Left lung (tissue), 10 donors: Measurements from ENCODE around the gene ZSCAN12. TPM values are rescaled to one million over a fixed set of nuclear protein-coding genes. Genes with fewer than 3 reads are reported as not detected.

ENCODE experiments used
- ATAC-seq: fragments of 200-7000 bp; cut with Tn5 transposase; one replicate; pipeline ENCODE4 v1.9.1; 2020; ENCODE audit warnings: moderate library complexity
- DNase-seq, 4 donors: peaks; one replicate each; pipeline ENCODE4 v3.0.0-alpha.2; 2013 to 2020
- H3K27ac ChIP-seq, 2 donors: fragments of 200-600 bp; sonication (generic) in 1 of 2; one replicate each; pipeline versions ENCODE4 v1.5.0 to v1.8.0; 2020 to 2021
- H3K27me3 ChIP-seq, 2 donors: fragments of 200-600 bp; sonication (generic) in 1 of 2; one replicate each; pipeline versions ENCODE4 v1.5.0 to v1.8.0; 2020 to 2021
- H3K36me3 ChIP-seq, 2 donors: fragments of 200-600 bp; sonication (generic) in 1 of 2; one replicate each; pipeline versions ENCODE4 v1.5.0 to v1.8.0; 2020 to 2021
- H3K4me1 ChIP-seq, 2 donors: fragments of 200-600 bp; one replicate each; pipeline ENCODE4 v1.8.0; 2021
- H3K4me3 ChIP-seq, 2 donors: fragments of 200-600 bp; sonication (generic) in 1 of 2; one replicate each; pipeline versions ENCODE4 v1.5.0 to v1.8.0; 2020 to 2021; ENCODE audit warnings: mild to moderate bottlenecking in 1 of 2
- H3K9me3 ChIP-seq, 2 donors: fragments of 200-600 bp; sonication (generic) in 1 of 2; one replicate each; pipeline versions ENCODE4 v1.5.0 to v1.8.0; 2020 to 2021
- CTCF ChIP-seq, 2 donors: fragments of 200-600 bp; sonication (generic) in 1 of 2; IDR thresholded peaks; one replicate each; pipeline versions ENCODE4 v1.5.0 to v1.8.0; 2021; ENCODE audit warnings: antibody characterized with exemption in 2 of 2
- intact Hi-C, 2 donors: fragments of 100-400 bp; cut with DNase I; formaldehyde crosslinking; loops; one replicate each; pipeline versions ENCODE4 v1.11.2 to v1.14.2; 2022
- polyA plus RNA-seq, 6 donors: library from polyadenylated mRNA; unstranded; fragments of 120-200 nt; gene quantifications; one replicate each; pipeline ENCODE4 v1.2.1, GENCODE V29; 2013; ENCODE audit not compliant: insufficient read length in 6 of 6
- total RNA-seq, 2 donors: library from RNA; stranded (reverse); fragmentation: NEBNext Ultra II Directional; extraction: Animal tissue kit (Norgen Biotek cat#: 25700); gene quantifications; one replicate each; pipeline ENCODE4 v1.2.1, GENCODE V29; 2021
- donor health status: DM: no; HTN: yes; CAD: no.
- donor health status: DM: no; HTN: no; CAD: no.

Gene ZSCAN12
- total and polyA plus RNA-seq, 8 donors: 5.2 to 20.1 (median 15.8) TPM

GRCh38 chr6:28337121-28337520 lies 62.4 kb downstream of the ZSCAN12 start:
- Histone ChIP-seq H3K9me3 (peaks cover 0 to 13% of the 10 kb centered on the region in 2 donors), H3K27me3 (no peaks in the 10 kb centered on the region), H3K27ac (peak overlapping the region in 1 of 2 donors; percentile 99), H3K36me3 (no peaks in the 10 kb centered on the region), H3K4me1 (peaks cover 0 to 11% of the 10 kb centered on the region in 2 donors), H3K4me3 (no peak overlapping the region)
- DNase-seq (no peak), ATAC-seq (no peak)
- intact Hi-C loops: no loop called here
- no peak for TF ChIP-seq CTCF (IDR thresholded peaks at IDR 0.05)

GRCh38 chr6:28336284-28337120 lies 63.0 kb downstream of the ZSCAN12 start:
- Histone ChIP-seq H3K27me3 (no peaks in the 10 kb centered on the region), H3K9me3 (peaks cover 0 to 13% of the 10 kb centered on the region in 2 donors), H3K27ac (peak overlapping the region; percentile 94 to 99), H3K4me3 (peak overlapping the region; percentile 54 to 62), H3K4me1 (peaks cover 0 to 11% of the 10 kb centered on the region in 2 donors), H3K36me3 (no peaks in the 10 kb centered on the region)
- peak; percentile 39 for ATAC-seq
- intact Hi-C loops: no loop called here
- peak in 2 of 4 donors; percentile 75 to 82 for DNase-seq
- no peak for TF ChIP-seq CTCF (IDR thresholded peaks at IDR 0.05)

GRCh38 chr6:28335564-28336283 lies 63.8 kb downstream of the ZSCAN12 start, which contains the start of gene ZSCAN31:
TSS of gene ZSCAN31 (minus strand) at chr6:28336148. CDS start at chr6:28329683, 6,465 bp downstream.
- no peaks in the 10 kb centered on the region for H3K36me3 ChIP-seq
- ATAC-seq: peak; percentile 97
- DNase-seq: peak; percentile 91 to 99 (median 97)
- peak within 1 kb of the TSS; percentile 94 to 99 for H3K27ac ChIP-seq
- TF ChIP-seq CTCF (IDR thresholded peaks at IDR 0.05): no peak
- peaks cover 0 to 11% of the 10 kb centered on the region in 2 donors for H3K4me1 ChIP-seq
- peak within 1 kb of the TSS; percentile 54 to 62 for H3K4me3 ChIP-seq
- intact Hi-C loops: no loop called here
- H3K9me3 ChIP-seq: peaks cover 0 to 6% of the 10 kb centered on the region in 2 donors
- no peaks in the 10 kb centered on the region for H3K27me3 ChIP-seq

- DNase-seq (peak in 1 of 4 donors; percentile 16), ATAC-seq (no peak)
- Histone ChIP-seq H3K4me1 (peaks cover 0 to 11% of the 10 kb centered on the region in 2 donors), H3K4me3 (peak overlapping the region; percentile 54 to 62), H3K36me3 (no peaks in the 10 kb centered on the region), H3K27me3 (no peaks in the 10 kb centered on the region), H3K27ac (peak overlapping the region; percentile 94 to 99), H3K9me3 (peaks cover 0 to under 1% of the 10 kb centered on the region in 2 donors)
- TF ChIP-seq CTCF (IDR thresholded peaks at IDR 0.05): no peak
- intact Hi-C loops: no loop called here
Observed at GRCh38 chr6:28335040-28335563, 64.4 kb downstream of the ZSCAN12 start.
